GM12878 (cell line): ENCODE measurements around the gene DTWD2. TPM values are rescaled to one million over a fixed set of nuclear protein-coding genes. Genes with fewer than 3 reads are reported as not detected.

Source experiments
- ATAC-seq: fragments of 200-7000 bp; cut with Tn5 transposase; 3 replicates; pipeline ENCODE4 v1.9.1; 2020; ENCODE audit warnings: mild to moderate bottlenecking, moderate library complexity
- BruUV-seq: library from RNA; stranded (reverse); fragments of 400-500 nt; replicated peaks from 2 replicates; lab custom pipeline; 2021; lab: Mats Ljungman, UMichigan
- CTCF ChIA-PET: fragments of 300-600 bp; sonication (Branson Sonifier 250); formaldehyde crosslinking; extraction: SDS; loops from one replicate; lab custom pipeline; 2021; ENCODE audit warnings: inconsistent platforms; lab: Yijun Ruan, JAX
- POLR2A ChIA-PET: fragments of 350-600 bp; formaldehyde crosslinking; extraction: SDS; loops from one replicate; lab custom pipeline; 2021; ENCODE audit warnings: inconsistent platforms; lab: Charles Lee
- RAD21 ChIA-PET: fragments of 300-600 bp; sonication (Branson Sonifier 250); formaldehyde crosslinking; loops from one replicate; lab custom pipeline; 2023; ENCODE audit warnings: antibody characterized with exemption; ENCODE audit not compliant: unreplicated experiment; lab: Charles Lee
- SMC1A ChIA-PET: fragments of 300-600 bp; sonication (Branson Sonifier 250); formaldehyde crosslinking; loops from one replicate; lab custom pipeline; 2023; ENCODE audit not compliant: unreplicated experiment, uncharacterized antibody; lab: Charles Lee
- DNase-seq: peaks from one replicate; pipeline ENCODE4 v3.0.0-alpha.2; 2011; ENCODE audit warnings: low read depth, low spot score
- FAIRE-seq: peaks from 3 replicates; lab custom pipeline; 2011; peaks lifted over from hg19 to GRCh38; lab: Jason Lieb, UNC
- H2AFZ ChIP-seq: 2 replicates; pipeline ENCODE4 v1.6.0; 2011; ENCODE audit warnings: low read depth, low read length, control low read depth; ENCODE audit not compliant: control insufficient read depth
- H3K27ac ChIP-seq: 2 replicates; pipeline ENCODE4 v1.5.1; 2011; ENCODE audit warnings: control low read depth; ENCODE audit not compliant: control insufficient read depth, insufficient read depth
- H3K27me3 ChIP-seq, 2 experiments: replicated peaks in 1 of 2; 2 replicates each; pipeline versions ENCODE4 v1.6.0 to v1.6.1; 2011; ENCODE audit warnings: low read length in 1 of 2; ENCODE audit not compliant: control insufficient read depth in 2 of 2, insufficient read depth in 2 of 2
- H3K36me3 ChIP-seq, 2 experiments: 2 replicates each; pipeline ENCODE4 v1.5.1; 2011; ENCODE audit warnings: low read length in 1 of 2; ENCODE audit not compliant: control insufficient read depth in 2 of 2, insufficient read depth in 2 of 2
- H3K4me1 ChIP-seq: 2 replicates; pipeline ENCODE4 v1.6.1; 2011; ENCODE audit warnings: mild to moderate bottlenecking, low read length, moderate library complexity, mixed read lengths; ENCODE audit not compliant: control insufficient read depth, insufficient read depth
- H3K4me2 ChIP-seq: 2 replicates; pipeline ENCODE4 v1.6.0; 2011; ENCODE audit warnings: control low read depth; ENCODE audit not compliant: control insufficient read depth, insufficient read depth
- H3K4me3 ChIP-seq: fragments of 200-600 bp; sonication (generic); 2 replicates; pipeline ENCODE4 v1.5.1; 2016
- H3K79me2 ChIP-seq: 2 replicates; pipeline ENCODE4 v1.6.0; 2011; ENCODE audit warnings: low read length; ENCODE audit not compliant: control insufficient read depth, insufficient read depth
- H3K9ac ChIP-seq: 2 replicates; pipeline ENCODE4 v1.8.0; 2011; ENCODE audit warnings: low read length, control low read depth, mixed read lengths; ENCODE audit not compliant: control insufficient read depth, insufficient read depth
- H3K9me3 ChIP-seq: replicated peaks from 3 replicates; pipeline ENCODE4 v1.5.1; 2011; ENCODE audit warnings: mild to moderate bottlenecking, low read length; ENCODE audit not compliant: control insufficient read depth, insufficient read depth
- H4K20me1 ChIP-seq: 2 replicates; pipeline ENCODE4 v1.6.0; 2011; ENCODE audit not compliant: control insufficient read depth, insufficient read depth
- BMI1 ChIP-seq: fragments of 450-650 bp; IDR thresholded peaks from 2 replicates; pipeline ENCODE4 v1.6.1; 2016; ENCODE audit warnings: mild to moderate bottlenecking, moderate library complexity, borderline replicate concordance
- CREB1 ChIP-seq: IDR thresholded peaks from 2 replicates; pipeline ENCODE4 v1.6.1; 2012; ENCODE audit warnings: low read depth, mild to moderate bottlenecking, inconsistent platforms
- DPF2 ChIP-seq: fragments of 450-650 bp; IDR thresholded peaks from 2 replicates; pipeline ENCODE4 v1.6.1; 2017; ENCODE audit warnings: mild to moderate bottlenecking
- EP300 ChIP-seq, 2 experiments: fragments of 150-350 bp in 1 of 2; IDR thresholded peaks; 2 replicates each; pipeline ENCODE4 v1.6.1; 2011 to 2012; ENCODE audit warnings: low read depth in 2 of 2, low read length in 2 of 2, borderline replicate concordance in 1 of 2, improper control_type of control experiment in 1 of 2, inconsistent platforms in 1 of 2; ENCODE audit not compliant: control insufficient read depth in 1 of 2
- FOXK2 ChIP-seq: fragments of 450-650 bp; IDR thresholded peaks from 2 replicates; pipeline ENCODE4 v1.6.1; 2017; ENCODE audit warnings: mild to moderate bottlenecking, moderate library complexity
- HDAC6 ChIP-seq: fragments of 200-600 bp; sonication (generic); IDR thresholded peaks from one replicate; pipeline ENCODE4 v1.8.0; 2017; ENCODE audit warnings: antibody characterized with exemption; ENCODE audit not compliant: unreplicated experiment
- KDM1A ChIP-seq: fragments of 200-600 bp; sonication (generic); IDR thresholded peaks from 2 replicates; pipeline ENCODE4 v1.6.1; 2016; ENCODE audit warnings: borderline replicate concordance
- NFIC ChIP-seq: IDR thresholded peaks from 2 replicates; pipeline ENCODE4 v1.6.1; 2012; ENCODE audit warnings: low read depth, mild to moderate bottlenecking, inconsistent platforms, low read length, moderate library complexity
- NFYA ChIP-seq: IDR thresholded peaks from 2 replicates; pipeline ENCODE4 v1.6.1; 2011; ENCODE audit warnings: low read depth, mild to moderate bottlenecking, low read length, improper control_type of control experiment, borderline replicate concordance
- RBBP5 ChIP-seq: fragments of 200-600 bp; sonication (generic); conservative IDR thresholded peaks from 2 replicates; pipeline ENCODE4 v1.6.1; 2016
- RFX5 ChIP-seq: IDR thresholded peaks from 2 replicates; pipeline ENCODE4 v1.6.1; 2011; ENCODE audit warnings: low read depth, low read length, improper control_type of control experiment
- SMAD5 ChIP-seq: IDR thresholded peaks from 2 replicates; pipeline ENCODE4 v1.6.1; 2016; ENCODE audit warnings: antibody characterized with exemption, low read depth
- SP1 ChIP-seq: IDR thresholded peaks from one replicate; pipeline ENCODE4 v1.6.1; 2011; ENCODE audit warnings: low read depth, low read length
- WGBS: methylation state at CpG from one replicate; pipeline ENCODE4 v1.1.6; 2016; ENCODE audit warnings: low lambda C conversion rate; ENCODE audit not compliant: insufficient replicate concordance, insufficient coverage; ENCODE audit errors: missing lambda C conversion rate; 5-methylcytosine and 5-hydroxymethylcytosine counted together
- in situ Hi-C: fragments of 300-500 bp; cut with MboI; formaldehyde crosslinking; loops from 9 replicates; pipeline ENCODE4 v1.14.3; 2018; ENCODE audit warnings: mixed read lengths
- intact Hi-C: fragments of 100-400 bp; cut with micrococcal nuclease; formaldehyde crosslinking; loops from one replicate; pipeline ENCODE4 v1.14.2; 2022; ENCODE audit not compliant: unreplicated experiment
- polyA plus RNA-seq, 11 experiments: library from polyadenylated mRNA; depleted of rRNA in 4 of 11; unstranded in 6 of 11; stranded (reverse) in 5 of 11; fragments of >200 nt; fragmentation: Nextera tagmentation in 4 of 11; fragmentation: Illumina TruSeq in 1 of 11; extraction: Ambion mirVana in 4 of 11; extraction: Trizol in 1 of 11; gene quantifications; 1 replicate in 1 of 11; 2 replicates in 10 of 11; pipeline versions ENCODE4 v1.2.1 to v1.2.3, GENCODE V29; 2011 to 2016; ENCODE audit warnings: inconsistent platforms in 2 of 11, missing spikeins in 2 of 11, low read depth in 1 of 11
- total RNA-seq, 4 experiments: library from RNA; depleted of rRNA in 3 of 4; stranded (reverse); fragments of >200 nt in 3 of 4; fragmentation: Illumina TruSeq in 1 of 4; extraction: Trizol in 1 of 4; gene quantifications; 2 replicates each; pipeline versions ENCODE4 v1.2.1 to v1.2.3, GENCODE V29; 2013 to 2021
- TF ChIP-seq, protein P1 (sequence below): fragments of 450-650 bp; IDR thresholded peaks from 2 replicates; pipeline ENCODE4 v1.6.1; 2014; ENCODE audit warnings: mild to moderate bottlenecking
- TF ChIP-seq, protein P2 (sequence below): IDR thresholded peaks from 2 replicates; pipeline ENCODE4 v1.6.1; 2011; ENCODE audit warnings: mild to moderate bottlenecking, low read depth, low read length, moderate library complexity; ENCODE audit not compliant: insufficient replicate concordance
- TF ChIP-seq, protein P3 (sequence below): IDR thresholded peaks from 2 replicates; pipeline ENCODE4 v1.6.1; 2011; ENCODE audit warnings: low read depth, low read length, improper control_type of control experiment, borderline replicate concordance
- TF ChIP-seq, protein P4 (sequence below): fragments of 450-650 bp; IDR thresholded peaks from 2 replicates; pipeline ENCODE4 v1.6.1; 2016; ENCODE audit warnings: mild to moderate bottlenecking
- TF ChIP-seq, protein P5 (sequence below): IDR thresholded peaks from 2 replicates; pipeline ENCODE4 v1.6.1; 2012; ENCODE audit warnings: low read depth, low read length, improper control_type of control experiment

Gene DTWD2
- total and polyA plus RNA-seq, 10 of the 15 experiments (the other 5 are each of a cell fraction or from before 2014, with no cell fraction given): 0.93 to 8.4 (median 5.1) TPM

DNA sequence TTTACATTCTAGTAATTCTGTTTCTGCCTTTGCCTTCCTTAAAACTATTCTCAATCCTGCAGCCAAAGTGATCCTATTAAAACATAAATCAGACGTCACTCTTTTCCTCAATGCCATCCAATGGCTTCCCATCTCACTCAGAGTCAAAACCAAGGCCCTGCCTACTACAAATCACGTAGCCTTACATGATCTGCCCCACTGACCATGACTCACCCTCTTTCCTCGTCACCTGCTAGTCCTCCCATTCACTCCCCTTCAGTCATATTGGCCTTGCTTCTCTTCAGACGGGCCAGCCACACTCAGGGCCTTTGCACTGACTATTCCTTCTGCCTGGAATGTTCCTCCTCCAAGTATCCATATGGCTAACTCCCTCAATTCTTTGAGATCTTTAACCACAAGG lies 43.6 kb upstream of the DTWD2 start:
- Histone ChIP-seq H3K27ac (peak overlapping the region; percentile 95), H2AFZ (peak overlapping the region; percentile 70), H3K4me2 (peak overlapping the region; percentile 89), H3K4me1 (peaks cover 39% of the 10 kb centered on the region), H3K9ac (peak overlapping the region; percentile 53), H3K36me3 (no peaks in the 10 kb centered on the region), H3K9me3 (no peaks in the 10 kb centered on the region), H3K4me3 (peak overlapping the region; percentile 29; the same call in 1 of the 2 replicates), H3K79me2 (no peaks in the 10 kb centered on the region; the same call in 1 of the 2 replicates), H3K27me3 (no peaks in the 10 kb centered on the region), H4K20me1 (no peaks in the 10 kb centered on the region)
- in situ Hi-C loops: loop anchor here (5.0 kb wide), 1 partner anchor 35 kb away; no protein-coding TSS in a partner anchor
- no TSS peak for BruUV-seq
- CTCF ChIA-PET: interaction anchor here (1.0 to 3.8 kb wide), 6 partner anchors 10 to 380 kb away, joined by 4 to 23 read pairs (median 8); no protein-coding TSS in a partner anchor
- intact Hi-C loops: loop anchor here (1.0 to 5.0 kb wide), 3 partner anchors 39 to 45 kb away; partner anchors contain the start of genes DMXL1 and DTWD2
- RAD21 ChIA-PET: interaction anchor here (0.7 to 4.6 kb wide), 10 partner anchors 10 to 380 kb away, joined by 3 to 35 read pairs (median 5); partner anchors contain the start of genes DMXL1 and DTWD2
- SMC1A ChIA-PET: interaction anchor here (0.7 to 3.4 kb wide), 11 partner anchors 11 to 380 kb away, joined by 3 to 19 read pairs (median 4); partner anchors contain the start of gene DMXL1
- ATAC-seq (peak; percentile 93), FAIRE-seq (peak; percentile 90), DNase-seq (peak; percentile 73)
- WGBS: 2% methylated on average over 4 of the region's 4 CpGs
- POLR2A ChIA-PET: interaction anchor here (0.6 to 1.6 kb wide), 3 partner anchors 15 to 39 kb away, joined by 3 to 7 read pairs (median 3); partner anchors contain the start of gene DMXL1
- TF ChIP-seq DPF2: no peak
- TF ChIP-seq BMI1: no peak
- TF ChIP-seq, protein P1, sequence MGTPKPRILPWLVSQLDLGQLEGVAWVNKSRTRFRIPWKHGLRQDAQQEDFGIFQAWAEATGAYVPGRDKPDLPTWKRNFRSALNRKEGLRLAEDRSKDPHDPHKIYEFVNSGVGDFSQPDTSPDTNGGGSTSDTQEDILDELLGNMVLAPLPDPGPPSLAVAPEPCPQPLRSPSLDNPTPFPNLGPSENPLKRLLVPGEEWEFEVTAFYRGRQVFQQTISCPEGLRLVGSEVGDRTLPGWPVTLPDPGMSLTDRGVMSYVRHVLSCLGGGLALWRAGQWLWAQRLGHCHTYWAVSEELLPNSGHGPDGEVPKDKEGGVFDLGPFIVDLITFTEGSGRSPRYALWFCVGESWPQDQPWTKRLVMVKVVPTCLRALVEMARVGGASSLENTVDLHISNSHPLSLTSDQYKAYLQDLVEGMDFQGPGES: no peak
- no peak for TF ChIP-seq EP300 (IDR thresholded peaks at IDR 0.05; ENCODE audit: borderline replicate concordance in 1 of 2, control insufficient read depth in 1 of 2, low read depth in 2 of 2, low read length in 2 of 2)
- TF ChIP-seq NFYA: no peak
- TF ChIP-seq, protein P2, sequence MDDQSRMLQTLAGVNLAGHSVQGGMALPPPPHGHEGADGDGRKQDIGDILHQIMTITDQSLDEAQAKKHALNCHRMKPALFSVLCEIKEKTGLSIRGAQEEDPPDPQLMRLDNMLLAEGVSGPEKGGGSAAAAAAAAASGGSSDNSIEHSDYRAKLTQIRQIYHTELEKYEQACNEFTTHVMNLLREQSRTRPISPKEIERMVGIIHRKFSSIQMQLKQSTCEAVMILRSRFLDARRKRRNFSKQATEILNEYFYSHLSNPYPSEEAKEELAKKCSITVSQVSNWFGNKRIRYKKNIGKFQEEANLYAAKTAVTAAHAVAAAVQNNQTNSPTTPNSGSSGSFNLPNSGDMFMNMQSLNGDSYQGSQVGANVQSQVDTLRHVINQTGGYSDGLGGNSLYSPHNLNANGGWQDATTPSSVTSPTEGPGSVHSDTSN: no peak
- TF ChIP-seq SP1: no peak
- TF ChIP-seq, protein P3, sequence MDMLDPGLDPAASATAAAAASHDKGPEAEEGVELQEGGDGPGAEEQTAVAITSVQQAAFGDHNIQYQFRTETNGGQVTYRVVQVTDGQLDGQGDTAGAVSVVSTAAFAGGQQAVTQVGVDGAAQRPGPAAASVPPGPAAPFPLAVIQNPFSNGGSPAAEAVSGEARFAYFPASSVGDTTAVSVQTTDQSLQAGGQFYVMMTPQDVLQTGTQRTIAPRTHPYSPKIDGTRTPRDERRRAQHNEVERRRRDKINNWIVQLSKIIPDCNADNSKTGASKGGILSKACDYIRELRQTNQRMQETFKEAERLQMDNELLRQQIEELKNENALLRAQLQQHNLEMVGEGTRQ: no peak
- TF ChIP-seq KDM1A: no peak
- TF ChIP-seq, protein P4, sequence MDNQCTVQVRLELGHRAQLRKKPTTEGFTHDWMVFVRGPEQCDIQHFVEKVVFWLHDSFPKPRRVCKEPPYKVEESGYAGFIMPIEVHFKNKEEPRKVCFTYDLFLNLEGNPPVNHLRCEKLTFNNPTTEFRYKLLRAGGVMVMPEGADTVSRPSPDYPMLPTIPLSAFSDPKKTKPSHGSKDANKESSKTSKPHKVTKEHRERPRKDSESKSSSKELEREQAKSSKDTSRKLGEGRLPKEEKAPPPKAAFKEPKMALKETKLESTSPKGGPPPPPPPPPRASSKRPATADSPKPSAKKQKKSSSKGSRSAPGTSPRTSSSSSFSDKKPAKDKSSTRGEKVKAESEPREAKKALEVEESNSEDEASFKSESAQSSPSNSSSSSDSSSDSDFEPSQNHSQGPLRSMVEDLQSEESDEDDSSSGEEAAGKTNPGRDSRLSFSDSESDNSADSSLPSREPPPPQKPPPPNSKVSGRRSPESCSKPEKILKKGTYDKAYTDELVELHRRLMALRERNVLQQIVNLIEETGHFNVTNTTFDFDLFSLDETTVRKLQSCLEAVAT: no peak
- TF ChIP-seq RBBP5: no peak
- TF ChIP-seq FOXK2: no peak
- no peak for TF ChIP-seq SMAD5
- TF ChIP-seq NFIC: no peak
- peak; percentile 70; the same call in 1 of the 2 replicates for TF ChIP-seq CREB1
- TF ChIP-seq RFX5: no peak
- TF ChIP-seq, protein P5, sequence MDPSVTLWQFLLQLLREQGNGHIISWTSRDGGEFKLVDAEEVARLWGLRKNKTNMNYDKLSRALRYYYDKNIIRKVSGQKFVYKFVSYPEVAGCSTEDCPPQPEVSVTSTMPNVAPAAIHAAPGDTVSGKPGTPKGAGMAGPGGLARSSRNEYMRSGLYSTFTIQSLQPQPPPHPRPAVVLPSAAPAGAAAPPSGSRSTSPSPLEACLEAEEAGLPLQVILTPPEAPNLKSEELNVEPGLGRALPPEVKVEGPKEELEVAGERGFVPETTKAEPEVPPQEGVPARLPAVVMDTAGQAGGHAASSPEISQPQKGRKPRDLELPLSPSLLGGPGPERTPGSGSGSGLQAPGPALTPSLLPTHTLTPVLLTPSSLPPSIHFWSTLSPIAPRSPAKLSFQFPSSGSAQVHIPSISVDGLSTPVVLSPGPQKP: no peak
- TF ChIP-seq HDAC6: no peak
